GM19240 (cell line): Measurements from ENCODE around the gene TRIM44.

Experiments used
- DNase-seq: peaks from one replicate; pipeline ENCODE4 v3.0.0; 2011; ENCODE audit warnings: low spot score; ENCODE audit not compliant: insufficient read length

The TRIM44 gene

GRCh38 chr11:35662649-35663407 is at the start of gene TRIM44:
TSS of gene TRIM44 (plus strand) at chr11:35662775. CDS start at chr11:35663112, 337 bp downstream.
- DNase-seq, result peak; percentile 70

DNA sequence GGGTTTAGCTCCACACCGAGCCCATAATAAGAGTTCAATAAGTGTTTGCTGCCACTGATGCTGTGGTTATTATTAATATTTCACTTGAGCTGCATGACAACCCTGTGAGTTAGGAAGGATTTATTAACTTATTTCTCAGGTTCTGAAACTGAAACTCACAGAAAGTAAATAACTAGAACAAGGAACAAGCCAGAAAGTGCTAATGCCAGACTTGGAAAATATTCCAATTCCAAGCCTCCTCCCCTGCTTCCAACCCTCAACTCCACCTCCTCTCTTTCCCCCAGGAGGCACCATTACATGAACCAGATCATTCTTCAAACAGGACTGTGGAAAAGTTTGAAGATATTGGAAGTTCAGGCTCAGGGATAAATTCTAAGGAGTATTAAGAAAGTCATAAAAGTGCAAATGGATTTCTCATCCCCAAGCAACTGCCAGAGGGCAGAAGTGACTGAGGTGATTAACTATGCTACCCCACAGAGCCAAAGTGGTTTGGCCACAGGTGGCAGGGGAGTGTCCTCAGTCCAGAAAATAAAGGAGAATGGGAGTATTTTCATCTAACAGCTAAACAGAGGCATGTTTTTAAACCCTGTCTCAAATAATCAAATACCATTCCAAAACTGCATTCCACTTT is 47.5 kb upstream of the TRIM44 start:
- no peak for DNase-seq

DNA sequence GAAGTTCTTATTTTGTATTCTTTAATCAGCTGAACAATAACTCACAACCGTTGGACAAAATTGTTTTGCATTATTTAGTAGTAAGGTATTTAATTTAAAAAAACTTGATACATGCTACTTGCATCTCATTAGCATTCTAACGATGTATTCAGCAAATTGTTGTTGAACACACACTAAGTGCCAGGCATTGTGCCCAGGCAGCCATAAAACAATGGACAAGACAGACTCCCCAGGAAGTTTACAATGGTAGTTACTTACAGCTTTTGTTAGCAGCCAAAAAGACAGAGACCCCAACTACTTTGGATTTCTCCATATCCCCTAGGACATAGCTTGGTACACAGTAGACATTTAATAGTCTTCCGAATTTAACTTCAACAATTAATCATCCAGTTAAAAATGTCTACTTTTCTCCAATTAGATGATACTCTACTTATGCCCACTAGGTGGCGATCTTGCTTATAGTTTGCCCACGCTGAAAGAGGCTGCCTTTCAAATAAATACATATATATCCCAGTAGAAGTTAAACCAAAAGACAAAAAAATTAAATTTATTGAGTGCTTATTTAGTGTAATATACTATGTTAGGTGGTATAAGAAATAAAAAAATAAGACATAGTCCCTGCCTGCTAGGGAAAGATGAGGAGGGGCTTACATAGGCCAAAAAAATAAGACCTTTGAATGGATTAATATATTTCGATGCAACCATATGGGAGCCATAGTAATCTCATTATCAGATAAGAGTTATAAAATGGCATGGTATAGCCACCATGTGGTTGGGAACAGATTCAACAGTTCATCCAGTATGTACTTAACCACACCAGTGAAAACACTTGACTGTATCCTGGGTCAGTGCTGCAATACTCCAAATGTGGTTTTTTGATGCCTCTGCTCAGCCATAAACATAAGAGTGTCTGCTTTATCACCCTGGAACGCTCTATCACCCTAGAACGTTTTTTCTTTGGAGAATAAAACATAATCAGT is 46.4 kb upstream of the TRIM44 start:
- no peak for DNase-seq

DNA sequence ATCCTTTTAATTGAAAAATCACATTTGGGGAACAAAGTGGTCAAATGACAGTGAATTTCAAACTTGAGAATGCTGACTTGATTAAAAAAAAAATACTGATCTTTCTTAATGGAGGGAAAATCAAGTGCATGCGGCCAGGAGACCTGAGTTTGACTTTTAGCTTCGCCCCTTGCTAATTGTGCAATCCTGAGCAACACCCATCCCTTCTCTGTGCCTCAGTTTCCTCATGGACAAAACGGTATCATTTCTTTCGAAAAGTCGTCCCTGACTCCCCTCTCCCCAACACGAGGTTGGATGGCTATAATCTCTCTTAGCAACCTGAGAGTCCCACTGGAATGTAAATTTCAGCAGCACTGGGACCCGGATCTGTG is 45.3 kb upstream of the TRIM44 start:
- DNase-seq, result no peak

DNA sequence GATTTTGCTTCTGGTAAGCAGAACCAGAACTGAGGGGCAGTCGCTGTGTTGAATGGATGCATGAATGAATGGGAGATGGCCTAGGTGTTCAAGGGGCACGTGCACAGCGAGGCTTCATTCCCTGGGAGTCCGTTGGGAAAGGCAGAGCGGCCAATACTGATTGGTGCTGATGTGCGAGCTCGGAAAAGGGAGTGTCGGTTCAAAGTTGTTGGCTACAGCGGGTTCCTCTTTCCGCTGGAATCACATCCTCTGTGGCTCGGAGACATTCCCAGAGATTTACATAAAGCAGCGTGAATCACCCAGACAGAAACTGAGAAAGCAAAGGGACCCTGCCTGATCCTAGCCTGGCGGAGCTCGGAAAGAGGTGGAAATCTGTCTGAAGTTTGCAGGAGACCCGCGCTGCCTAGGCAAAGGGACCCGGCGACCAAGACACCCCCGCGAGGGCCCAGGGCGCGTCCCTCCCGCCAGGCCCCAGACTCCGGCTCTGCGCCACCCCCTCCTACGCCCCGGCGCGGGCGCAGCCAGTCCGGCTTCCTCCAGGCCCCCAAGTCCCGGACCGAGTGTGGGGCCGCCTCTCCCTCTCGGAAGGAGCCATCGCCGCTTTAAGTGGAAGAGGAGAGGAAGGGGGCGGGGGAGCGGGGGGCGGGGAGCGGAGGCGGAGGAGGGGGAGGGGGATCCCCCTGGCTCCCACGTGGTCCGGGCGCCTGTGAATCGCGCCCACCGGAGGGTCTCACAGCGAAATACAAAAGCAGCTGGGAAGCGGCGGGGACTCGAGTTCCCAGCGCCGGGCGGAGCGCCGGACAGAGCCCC is 44.7 kb upstream of the TRIM44 start, which contains the start of gene FJX1:
TSS of gene FJX1 (plus strand) at position 774 of the 810 bp plus-strand sequence. CDS start 177 bp downstream, outside the sequence.
- DNase-seq, result peak; percentile 38

DNA sequence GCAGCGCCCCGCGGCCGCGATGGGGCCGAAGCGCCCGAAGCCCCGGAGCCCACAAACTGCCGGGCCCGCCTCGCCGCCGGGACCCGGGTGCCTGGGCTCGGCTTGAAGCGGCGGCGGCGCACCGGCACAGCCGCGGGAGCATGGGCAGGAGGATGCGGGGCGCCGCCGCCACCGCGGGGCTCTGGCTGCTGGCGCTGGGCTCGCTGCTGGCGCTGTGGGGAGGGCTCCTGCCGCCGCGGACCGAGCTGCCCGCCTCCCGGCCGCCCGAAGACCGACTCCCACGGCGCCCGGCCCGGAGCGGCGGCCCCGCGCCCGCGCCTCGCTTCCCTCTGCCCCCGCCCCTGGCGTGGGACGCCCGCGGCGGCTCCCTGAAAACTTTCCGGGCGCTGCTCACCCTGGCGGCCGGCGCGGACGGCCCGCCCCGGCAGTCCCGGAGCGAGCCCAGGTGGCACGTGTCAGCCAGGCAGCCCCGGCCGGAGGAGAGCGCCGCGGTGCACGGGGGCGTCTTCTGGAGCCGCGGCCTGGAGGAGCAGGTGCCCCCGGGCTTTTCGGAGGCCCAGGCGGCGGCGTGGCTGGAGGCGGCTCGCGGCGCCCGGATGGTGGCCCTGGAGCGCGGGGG is 44.0 kb upstream of the TRIM44 start:
- DNase-seq, result no peak

DNA sequence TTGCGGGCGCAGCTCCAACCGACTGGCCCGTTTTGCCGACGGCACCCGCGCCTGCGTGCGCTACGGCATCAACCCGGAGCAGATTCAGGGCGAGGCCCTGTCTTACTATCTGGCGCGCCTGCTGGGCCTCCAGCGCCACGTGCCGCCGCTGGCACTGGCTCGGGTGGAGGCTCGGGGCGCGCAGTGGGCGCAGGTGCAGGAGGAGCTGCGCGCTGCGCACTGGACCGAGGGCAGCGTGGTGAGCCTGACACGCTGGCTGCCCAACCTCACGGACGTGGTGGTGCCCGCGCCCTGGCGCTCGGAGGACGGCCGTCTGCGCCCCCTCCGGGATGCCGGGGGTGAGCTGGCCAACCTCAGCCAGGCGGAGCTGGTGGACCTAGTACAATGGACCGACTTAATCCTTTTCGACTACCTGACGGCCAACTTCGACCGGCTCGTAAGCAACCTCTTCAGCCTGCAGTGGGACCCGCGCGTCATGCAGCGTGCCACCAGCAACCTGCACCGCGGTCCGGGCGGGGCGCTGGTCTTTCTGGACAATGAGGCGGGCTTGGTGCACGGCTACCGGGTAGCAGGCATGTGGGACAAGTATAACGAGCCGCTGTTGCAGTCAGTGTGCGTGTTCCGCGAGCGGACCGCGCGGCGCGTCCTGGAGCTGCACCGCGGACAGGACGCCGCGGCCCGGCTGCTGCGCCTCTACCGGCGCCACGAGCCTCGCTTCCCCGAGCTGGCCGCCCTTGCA is 43.3 kb upstream of the TRIM44 start:
- DNase-seq, result no peak

GRCh38 chr11:35619855-35620640 is 42.5 kb upstream of the TRIM44 start:
- no peak for DNase-seq

DNA sequence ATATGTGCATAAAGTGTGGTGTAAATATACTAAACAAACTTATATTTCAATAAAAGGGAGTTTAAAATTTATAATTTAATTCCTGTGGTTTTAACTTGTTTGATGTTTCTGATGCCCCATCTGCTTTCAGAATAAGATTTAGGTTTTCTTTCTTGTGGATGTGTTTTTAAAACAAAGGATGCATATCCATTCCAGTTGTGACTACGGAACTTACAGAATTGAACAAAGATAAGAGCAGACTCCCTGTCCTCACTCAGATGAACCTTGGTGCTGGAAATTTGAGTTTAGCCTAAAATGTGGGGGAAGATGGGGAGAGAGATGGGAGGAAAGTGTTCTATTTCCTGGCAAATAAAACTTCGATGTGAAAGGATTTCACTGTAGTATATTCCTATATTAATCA is 41.8 kb upstream of the TRIM44 start:
- DNase-seq, result no peak

GRCh38 chr11:35621620-35622019 is 41.0 kb upstream of the TRIM44 start:
- no peak for DNase-seq

- no peak for DNase-seq
Observed at GRCh38 chr11:35622070-35622469, 40.5 kb upstream of the TRIM44 start.

GRCh38 chr11:35623621-35624168 is 38.9 kb upstream of the TRIM44 start:
- no peak for DNase-seq

DNA sequence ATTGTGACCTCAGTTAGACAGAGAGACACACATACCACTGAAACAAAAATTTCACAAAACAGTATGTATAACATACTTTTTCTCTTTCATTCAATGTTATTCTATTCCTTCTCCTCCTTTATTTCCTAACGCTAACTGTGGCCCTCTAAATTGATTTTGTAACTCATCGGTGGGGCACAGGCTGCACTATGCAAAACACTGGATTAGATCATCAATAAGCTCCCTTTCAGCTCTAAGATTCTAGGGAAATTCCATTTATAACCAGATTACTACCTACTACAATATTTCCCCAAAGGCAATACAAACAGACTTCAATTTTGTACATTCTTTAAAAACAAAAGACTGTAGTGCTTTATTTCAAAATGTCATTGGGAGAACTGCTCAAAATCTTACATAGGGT is 38.3 kb upstream of the TRIM44 start:
- no peak for DNase-seq

GRCh38 chr11:35624781-35625180 is 37.8 kb upstream of the TRIM44 start:
- DNase-seq, result no peak

DNA sequence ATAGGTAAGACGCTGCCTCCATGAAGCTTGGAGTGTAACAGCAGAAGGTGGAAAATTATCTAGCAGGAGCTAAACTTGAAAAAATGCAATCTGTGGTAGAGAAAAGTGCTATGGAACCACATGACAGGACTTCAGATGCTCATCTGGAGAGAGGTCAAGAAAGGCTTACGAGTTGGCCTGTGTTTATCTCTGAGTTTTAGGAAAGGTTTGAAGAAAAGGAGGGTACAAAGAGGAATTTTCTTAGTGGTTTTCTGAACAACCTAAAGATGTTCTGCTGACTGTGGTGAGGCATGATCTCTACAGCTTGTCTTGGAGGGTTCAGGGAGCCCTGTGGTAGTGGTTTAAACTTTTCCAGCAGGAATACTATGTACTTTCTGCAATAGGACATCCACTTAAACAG is 36.1 kb upstream of the TRIM44 start:
- no peak for DNase-seq

DNA sequence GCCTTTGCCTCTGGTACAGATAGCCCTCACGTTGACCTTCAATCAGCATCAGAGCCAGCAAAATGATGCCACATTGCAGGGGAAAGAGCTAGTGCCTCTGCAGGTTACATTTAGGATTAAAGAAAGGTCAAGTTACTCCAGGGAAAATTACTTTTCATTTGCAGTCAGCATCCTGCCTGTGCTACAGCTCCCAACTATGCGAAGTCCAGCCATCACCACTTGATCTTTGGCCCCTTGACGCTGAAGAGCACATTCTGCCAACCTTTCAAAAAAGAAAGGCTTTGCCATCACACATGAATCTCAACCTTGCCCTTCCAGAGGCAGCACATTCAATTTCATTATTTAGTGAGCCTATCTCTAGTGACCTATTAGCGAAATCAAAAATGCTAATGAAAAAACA is 33.1 kb upstream of the TRIM44 start:
- no peak for DNase-seq

DNA sequence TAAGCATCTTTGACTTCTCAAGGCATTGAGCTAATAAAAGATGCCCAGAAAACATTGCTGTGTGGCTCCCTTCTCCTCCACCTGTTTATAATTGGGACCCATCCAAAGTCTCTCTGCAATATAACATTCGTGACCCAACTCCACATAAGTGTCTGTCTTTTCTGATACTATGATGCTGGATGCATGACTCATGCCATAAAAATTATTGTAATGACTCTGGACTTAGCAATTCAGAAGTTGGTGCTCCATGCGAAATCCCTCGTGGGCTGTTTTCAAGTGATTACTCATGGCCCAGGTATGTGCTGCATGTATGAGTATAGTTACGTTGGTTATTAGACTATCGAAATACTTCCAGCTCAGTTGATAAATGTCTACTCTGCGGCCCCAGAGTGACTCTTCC is 32.7 kb upstream of the TRIM44 start:
- DNase-seq, result no peak

- DNase-seq, result no peak
Observed at GRCh38 chr11:35631891-35632290, 30.7 kb upstream of the TRIM44 start.

DNA sequence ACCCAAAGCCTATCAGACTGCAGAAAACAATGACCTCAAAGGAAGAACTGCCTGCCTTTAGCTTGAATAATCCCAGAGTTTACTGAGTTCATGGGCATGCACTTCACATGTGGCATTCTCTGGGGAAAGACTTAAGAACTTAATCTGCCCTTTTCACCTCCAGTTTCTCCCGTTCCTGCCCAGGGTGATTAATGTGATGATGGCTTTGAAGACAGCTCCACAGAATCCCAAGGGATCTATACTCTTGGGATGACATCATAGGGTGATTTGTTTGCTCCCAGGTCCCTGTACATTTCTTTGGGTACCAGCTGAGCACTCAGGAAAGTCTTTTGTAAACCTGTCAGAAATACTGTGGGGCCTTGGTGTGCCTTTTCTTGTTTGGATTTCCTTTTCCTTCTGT is 30.3 kb upstream of the TRIM44 start:
- no peak for DNase-seq
